NCI-H2029 (cell line): ENCODE data around the gene MTMR6.

Source experiments
- DNase-seq: peaks from one replicate; lab custom pipeline; 2025; lab: John Stamatoyannopoulos, UW

MTMR6 gene

GRCh38 chr13:25276748-25277147 is 10.5 kb downstream of the MTMR6 start:
- no peak for DNase-seq

GRCh38 chr13:25268561-25268960 is 18.7 kb downstream of the MTMR6 start:
- DNase-seq = no peak

- DNase-seq = no peak
Observed at GRCh38 chr13:25267715-25268114, 19.6 kb downstream of the MTMR6 start.

GRCh38 chr13:25266706-25267105 is 20.6 kb downstream of the MTMR6 start:
- no peak for DNase-seq

DNA sequence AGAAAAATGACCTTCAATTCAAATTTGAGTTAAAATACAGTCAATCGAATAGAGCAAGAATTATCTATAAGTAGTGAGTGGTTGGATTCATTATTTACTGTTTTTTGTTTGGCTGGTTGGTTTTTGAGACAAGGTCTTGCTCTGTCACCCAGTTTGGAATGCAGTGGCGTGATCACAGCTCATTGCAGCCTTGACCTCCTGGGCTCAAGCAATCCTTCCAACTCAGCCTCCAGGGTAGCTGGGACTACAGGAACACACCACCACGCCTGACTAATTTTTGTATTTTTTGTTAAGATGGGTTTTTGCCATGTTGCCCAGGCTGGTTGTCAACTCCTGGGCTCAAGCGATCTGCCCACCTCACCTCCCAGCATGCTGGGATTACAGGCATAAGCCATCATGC is 25.0 kb downstream of the MTMR6 start:
- no peak for DNase-seq

DNA sequence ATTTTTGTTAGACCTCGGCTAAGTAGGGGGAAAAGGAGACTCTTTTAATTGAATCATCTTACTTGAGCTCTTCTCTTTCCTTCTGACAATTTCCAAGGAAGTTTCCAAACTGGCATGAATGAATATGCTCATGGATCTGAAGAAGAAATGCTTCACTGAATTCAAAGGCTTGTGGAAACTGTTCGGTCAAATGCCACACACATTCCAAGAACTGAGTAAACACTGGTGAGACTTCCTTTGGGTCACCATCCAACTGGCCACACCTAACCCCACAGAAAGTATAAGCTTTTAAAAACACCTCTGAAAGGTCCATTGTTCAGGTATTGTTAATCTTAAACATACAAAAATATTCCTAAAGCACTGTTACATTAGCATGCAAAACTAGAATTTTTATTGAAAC is 33.6 kb downstream of the MTMR6 start:
- no peak for DNase-seq

- no peak for DNase-seq
Observed at GRCh38 chr13:25252752-25253151, 34.5 kb downstream of the MTMR6 start.

- no peak for DNase-seq
Observed at GRCh38 chr13:25252225-25252624, 35.1 kb downstream of the MTMR6 start.

GRCh38 chr13:25249001-25249543 is 38.2 kb downstream of the MTMR6 start:
- no peak for DNase-seq

DNA sequence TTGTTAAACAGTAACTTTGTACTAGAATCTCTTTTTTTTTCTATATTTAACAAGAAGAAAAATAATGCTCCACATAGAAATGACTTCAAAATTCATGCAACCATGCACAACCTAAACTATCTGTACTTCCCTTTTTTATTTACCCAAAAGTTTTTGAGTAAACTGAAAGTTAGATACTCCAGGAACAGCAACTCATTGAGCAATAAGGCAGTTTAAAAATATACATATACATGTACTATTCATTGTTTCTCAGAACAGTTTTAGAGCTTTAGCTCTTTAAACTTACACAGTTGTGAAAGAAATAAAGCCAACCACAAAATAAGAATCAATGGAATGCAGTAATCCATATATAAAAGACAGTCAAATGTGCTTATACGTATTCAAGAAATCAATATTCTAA is 39.2 kb downstream of the MTMR6 start:
- DNase-seq = no peak

- DNase-seq = no peak
Observed at GRCh38 chr13:25247360-25247759, 39.9 kb downstream of the MTMR6 start.

- no peak for DNase-seq
Observed at GRCh38 chr13:25244123-25244522, 43.2 kb downstream of the MTMR6 start.

DNA sequence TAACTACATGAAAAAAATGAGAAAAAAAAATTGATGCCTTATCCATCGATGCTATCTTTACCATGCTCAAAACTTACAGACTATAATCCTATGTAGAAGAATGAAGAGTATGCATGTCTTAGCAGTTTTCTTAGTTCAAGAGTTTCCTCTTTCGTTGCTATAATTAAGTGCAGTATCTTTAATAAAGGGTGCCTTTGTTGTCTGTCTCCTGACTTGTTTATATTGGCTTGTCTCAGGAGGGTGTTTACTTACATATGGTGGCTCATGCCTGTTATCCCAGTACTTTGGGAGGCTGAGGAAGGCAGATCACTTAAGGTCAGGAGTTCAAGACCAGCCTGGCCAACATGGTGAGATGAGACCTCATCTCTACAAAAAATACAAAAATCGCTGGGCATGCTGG is 44.3 kb downstream of the MTMR6 start:
- DNase-seq = no peak

DNA sequence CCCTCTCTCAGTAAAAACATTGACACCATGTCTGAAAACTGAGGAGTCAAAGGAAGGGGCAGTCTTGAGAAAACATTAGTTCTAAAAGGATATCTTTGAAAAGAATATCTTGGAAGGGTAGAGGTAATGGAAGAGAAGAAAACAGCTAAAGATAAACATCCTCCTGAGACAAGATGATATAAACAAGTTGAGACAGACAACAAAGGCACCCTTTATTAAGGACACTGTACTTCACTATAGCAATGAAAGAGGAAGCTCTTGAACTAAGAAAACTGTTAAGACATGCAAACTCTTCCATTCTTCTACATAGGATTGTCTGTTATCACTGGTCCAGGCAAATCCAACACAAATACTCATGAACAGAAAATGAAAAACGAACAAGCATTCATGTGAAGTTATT is 46.3 kb downstream of the MTMR6 start:
- no peak for DNase-seq

GRCh38 chr13:25237083-25237482 is 50.2 kb downstream of the MTMR6 start:
- no peak for DNase-seq

- no peak for DNase-seq
Observed at GRCh38 chr13:25233861-25234260, 53.4 kb downstream of the MTMR6 start.

DNA sequence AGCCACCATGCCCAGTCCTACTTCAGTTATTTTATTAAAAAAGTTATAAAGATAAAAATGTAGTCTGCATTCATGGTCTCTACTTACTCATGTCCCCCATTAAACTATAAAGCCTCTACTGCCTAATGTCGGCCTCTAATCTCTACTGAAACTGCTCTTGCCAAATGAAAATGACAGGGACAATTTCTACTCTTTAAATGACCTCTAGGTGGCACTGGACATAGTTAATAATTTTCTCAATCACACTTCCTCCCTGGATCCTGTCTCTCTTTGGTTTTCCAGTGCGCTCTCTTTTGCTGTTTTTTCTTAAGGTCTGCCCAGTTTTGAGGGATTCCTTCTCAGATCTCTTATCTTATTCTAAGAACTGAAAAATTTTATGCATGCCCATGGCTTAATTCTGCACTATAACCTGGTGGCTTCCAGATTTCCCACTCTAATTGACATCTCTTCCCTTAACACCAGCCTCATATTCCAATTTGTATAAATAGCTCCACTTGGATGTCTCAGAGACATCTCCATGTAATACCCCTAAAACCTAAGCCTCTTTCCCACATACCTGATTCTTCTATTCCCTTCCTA is 54.3 kb downstream of the MTMR6 start:
- no peak for DNase-seq

DNA sequence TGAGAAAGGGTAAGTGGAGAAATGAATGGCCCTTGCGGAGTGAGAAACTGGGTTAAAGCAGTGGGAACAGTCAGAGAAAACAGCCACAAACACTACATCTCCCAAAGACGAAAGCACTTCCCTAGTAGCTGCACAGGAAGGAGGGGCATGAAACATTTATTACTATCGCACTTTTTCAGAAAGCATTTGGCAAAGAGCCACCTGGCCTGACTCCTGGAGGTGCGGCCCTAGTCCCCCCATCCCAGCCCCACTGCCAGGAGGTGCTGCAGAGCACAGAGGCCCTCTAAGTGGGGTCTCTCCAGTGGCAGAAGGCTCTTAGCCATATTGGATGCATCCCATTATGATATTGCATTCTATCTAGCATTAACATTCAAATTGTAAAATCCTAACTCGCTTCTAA is 55.8 kb downstream of the MTMR6 start:
- DNase-seq = no peak

- DNase-seq = no peak
Observed at GRCh38 chr13:25227690-25228089, 59.6 kb downstream of the MTMR6 start.

DNA sequence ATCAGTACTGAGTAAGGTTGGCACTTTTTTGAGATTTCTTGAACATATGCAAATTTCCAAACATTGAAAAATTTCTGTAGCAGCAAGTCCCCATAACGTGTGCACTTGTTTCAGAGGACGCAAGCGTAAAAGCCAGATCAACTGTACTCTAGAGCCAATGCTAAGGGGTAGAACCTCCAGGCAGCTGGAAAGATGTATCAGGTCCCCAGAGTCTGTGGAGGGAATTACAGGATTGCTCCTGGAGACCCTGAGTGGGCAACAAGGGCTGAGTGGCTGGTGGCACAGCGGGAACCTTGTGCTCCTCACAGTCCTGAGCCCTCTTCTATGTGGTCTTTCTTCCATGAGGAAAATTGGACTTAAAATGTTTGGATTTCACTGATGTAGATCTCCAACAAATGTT is 61.3 kb downstream of the MTMR6 start:
- DNase-seq = no peak

- DNase-seq = no peak
Observed at GRCh38 chr13:25224151-25224550, 63.1 kb downstream of the MTMR6 start.

DNA sequence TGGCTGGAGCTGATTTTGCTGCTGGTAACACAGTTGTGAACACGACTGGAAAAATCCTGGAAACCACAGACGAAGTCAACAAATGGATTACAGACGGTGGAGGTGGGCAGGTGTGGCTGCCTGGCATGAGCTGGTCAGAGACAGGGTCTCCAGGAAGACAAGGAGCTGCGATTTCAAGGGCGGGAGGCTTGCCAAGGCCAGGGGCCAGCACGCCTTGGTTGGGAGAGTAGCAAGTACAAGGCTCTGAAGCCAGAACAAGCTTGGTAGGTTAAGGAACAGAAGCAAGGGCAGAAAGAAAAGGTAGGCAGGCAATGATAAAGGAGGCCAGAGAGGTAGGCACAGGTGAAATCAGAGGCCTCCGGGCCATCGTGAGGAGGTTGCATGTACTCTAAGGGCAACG is 64.5 kb downstream of the MTMR6 start:
- DNase-seq = no peak

DNA sequence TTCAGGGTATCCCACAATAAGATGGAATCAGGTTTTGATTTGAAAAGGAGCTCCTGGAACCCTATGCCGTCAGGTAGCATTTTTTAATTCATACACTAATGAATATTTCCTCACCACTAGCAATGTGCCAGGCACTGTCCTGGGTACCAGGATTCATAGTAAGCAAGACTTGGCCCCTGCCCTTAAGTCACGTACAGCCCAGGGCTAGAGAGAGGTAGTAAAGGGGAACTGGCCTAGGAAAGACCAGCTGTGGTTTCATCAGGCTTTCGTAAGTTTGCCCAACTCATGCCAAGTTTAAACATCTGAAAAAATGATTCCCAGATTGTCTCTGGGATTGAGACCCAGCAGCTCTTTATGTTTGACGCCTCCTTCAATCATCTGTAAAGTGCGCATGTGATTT is 69.3 kb downstream of the MTMR6 start:
- no peak for DNase-seq

DNA sequence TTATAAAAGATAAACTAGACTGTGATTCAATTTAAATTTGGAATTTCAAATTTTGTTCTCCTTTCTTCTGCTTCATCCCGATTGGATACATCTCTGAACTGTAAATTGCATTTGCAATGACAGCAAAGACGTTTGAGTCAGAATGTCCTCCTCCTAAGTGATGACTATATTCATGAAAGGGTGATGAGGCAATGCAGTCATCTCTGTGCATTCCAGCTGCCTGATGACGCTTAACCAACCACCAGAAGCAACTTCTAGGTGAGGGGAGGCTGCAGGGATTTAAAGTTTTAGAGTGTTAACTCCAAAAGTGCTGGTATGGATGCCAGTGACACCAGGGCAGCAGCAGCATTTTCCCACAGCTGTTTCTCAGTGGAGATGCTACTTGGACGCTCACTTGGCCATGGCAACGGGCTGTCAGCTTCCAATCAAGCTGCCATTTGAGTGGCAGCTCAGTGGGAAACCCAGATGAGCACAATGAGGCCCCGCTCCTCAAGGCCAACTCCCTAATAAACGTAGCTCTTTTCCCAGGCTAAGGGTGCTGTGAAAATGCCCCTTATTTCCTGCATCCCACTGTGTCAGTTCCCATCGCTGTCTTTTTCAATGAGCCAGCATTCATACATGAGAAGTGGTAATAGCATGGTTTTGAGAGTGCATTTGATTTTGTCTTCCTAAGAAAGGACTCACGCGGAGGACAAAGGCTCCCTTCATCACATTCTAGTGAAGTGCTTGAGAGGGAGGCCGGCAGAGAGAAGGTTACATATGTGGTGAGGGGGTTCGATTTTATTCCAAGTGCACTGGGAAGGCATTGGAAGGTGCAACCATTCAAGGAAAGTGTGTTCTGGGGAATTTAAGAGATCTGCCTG is 70.0 kb downstream of the MTMR6 start:
- no peak for DNase-seq
